Measurements from ENCODE around the gene DOK5.

Gene DOK5

DNA sequence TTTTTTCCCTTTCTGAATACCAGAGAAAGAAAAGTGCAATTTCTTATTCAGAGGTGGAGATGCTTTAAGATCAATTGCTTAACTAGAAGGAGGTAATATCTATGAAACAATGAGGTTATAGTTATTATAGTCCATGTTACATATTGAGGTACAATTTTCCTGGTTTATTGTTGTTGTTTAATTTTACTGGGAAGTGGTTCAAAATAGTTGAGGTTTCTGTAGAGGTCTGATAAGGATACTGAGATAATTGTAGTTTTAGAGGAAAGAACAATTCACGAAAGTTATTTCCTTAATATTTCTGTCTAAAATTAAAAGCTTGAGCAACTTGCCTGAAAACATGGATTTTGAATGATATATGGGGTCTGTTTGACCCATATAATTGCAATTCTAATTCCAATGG is 51.4 kb downstream of the DOK5 start:
- H3K27me3 ChIP-seq (replicated peaks; ENCODE audit: control insufficient read depth, insufficient read depth, low read length) = no peaks in the 10 kb centered on the region
- H3K4me3 ChIP-seq (replicated peaks; ENCODE audit: low read depth, low read length) = no peak overlapping the region
- H3K36me3 ChIP-seq (ENCODE audit: control insufficient read depth, insufficient read depth, low read length) = no peaks in the 10 kb centered on the region
- TF ChIP-seq, protein P1, sequence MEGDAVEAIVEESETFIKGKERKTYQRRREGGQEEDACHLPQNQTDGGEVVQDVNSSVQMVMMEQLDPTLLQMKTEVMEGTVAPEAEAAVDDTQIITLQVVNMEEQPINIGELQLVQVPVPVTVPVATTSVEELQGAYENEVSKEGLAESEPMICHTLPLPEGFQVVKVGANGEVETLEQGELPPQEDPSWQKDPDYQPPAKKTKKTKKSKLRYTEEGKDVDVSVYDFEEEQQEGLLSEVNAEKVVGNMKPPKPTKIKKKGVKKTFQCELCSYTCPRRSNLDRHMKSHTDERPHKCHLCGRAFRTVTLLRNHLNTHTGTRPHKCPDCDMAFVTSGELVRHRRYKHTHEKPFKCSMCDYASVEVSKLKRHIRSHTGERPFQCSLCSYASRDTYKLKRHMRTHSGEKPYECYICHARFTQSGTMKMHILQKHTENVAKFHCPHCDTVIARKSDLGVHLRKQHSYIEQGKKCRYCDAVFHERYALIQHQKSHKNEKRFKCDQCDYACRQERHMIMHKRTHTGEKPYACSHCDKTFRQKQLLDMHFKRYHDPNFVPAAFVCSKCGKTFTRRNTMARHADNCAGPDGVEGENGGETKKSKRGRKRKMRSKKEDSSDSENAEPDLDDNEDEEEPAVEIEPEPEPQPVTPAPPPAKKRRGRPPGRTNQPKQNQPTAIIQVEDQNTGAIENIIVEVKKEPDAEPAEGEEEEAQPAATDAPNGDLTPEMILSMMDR (IDR thresholded peaks at IDR 0.05; ENCODE audit: insufficient read depth, low read length, poor library complexity, severe bottlenecking) = no peak
- no peak for DNase-seq (ENCODE audit: extremely low read depth, insufficient read length)

DNA sequence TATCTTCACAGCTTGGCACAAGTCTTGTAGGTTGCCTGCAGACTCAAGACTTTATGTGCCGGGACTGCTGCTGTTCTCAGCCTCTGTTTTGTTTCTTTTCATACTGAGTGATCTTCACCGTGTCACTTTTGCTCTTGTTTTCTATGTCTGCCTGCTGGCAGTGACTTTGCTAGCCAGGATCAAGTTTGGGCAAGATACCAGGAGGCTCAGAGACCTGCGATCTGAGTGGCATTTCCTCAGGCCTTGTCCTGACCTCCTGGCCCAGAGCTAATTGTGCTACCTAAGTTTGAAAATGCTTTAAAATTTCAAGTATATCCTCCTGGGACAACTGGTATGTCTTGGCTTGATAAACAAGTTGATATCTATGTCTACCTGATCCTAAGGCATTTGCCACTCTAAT is 57.2 kb downstream of the DOK5 start:
- TF ChIP-seq, protein P1 (IDR thresholded peaks at IDR 0.05; ENCODE audit: insufficient read depth, low read length, poor library complexity, severe bottlenecking) = no peak
- Histone ChIP-seq H3K36me3 (ENCODE audit: control insufficient read depth, insufficient read depth, low read length) (no peaks in the 10 kb centered on the region), H3K4me3 (replicated peaks; ENCODE audit: low read depth, low read length) (no peak overlapping the region), H3K27me3 (replicated peaks; ENCODE audit: control insufficient read depth, insufficient read depth, low read length) (no peaks in the 10 kb centered on the region)
- DNase-seq (ENCODE audit: extremely low read depth, insufficient read length) = no peak

DNA sequence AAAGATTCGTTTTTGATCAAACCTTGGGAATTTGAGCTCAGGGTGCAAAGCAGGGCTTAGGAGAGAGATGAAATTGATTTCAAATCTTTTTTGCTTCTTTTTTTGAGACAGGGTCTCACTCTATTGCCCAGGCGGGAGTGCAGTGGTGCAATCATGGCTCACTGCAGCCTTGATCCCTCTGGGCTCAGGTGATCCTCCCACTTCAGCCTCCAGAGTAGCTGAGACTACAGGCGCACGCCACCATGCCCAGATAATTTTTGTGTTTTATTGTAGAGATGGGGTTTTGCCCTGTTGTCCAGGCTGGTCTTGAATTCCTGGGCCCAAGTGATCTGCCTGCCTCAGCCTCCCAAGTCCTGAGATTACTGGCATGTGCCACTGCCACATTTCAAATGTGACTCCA is 58.7 kb downstream of the DOK5 start:
- no peaks in the 10 kb centered on the region for H3K27me3 ChIP-seq (replicated peaks; ENCODE audit: control insufficient read depth, insufficient read depth, low read length)
- DNase-seq (ENCODE audit: extremely low read depth, insufficient read length) = no peak
- no peak overlapping the region for H3K4me3 ChIP-seq (replicated peaks; ENCODE audit: low read depth, low read length)
- H3K36me3 ChIP-seq (ENCODE audit: control insufficient read depth, insufficient read depth, low read length) = no peaks in the 10 kb centered on the region
- TF ChIP-seq, protein P1 (IDR thresholded peaks at IDR 0.05; ENCODE audit: insufficient read depth, low read length, poor library complexity, severe bottlenecking) = no peak

DNA sequence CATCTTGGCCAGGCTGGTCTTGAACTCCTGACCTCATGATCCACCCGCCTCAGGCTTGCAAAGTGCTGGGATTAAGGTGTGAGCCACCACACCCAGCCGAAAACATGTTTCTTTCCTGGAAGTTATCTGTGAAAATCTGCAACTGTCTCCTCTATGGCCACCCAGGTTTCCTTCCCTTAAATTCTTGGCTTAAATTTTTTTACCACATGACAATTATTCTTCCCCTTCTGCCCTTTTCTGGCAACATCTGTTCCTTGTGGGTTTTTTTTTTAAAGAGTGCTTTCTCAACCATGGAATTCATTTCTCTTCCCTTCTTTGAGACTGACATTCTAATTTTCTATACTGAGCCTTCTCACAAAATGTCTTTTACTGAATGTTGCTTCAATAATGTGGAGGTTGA is 59.6 kb downstream of the DOK5 start:
- DNase-seq (ENCODE audit: extremely low read depth, insufficient read length) = no peak
- TF ChIP-seq, protein P1 (IDR thresholded peaks at IDR 0.05; ENCODE audit: insufficient read depth, low read length, poor library complexity, severe bottlenecking) = no peak
- Histone ChIP-seq H3K27me3 (replicated peaks; ENCODE audit: control insufficient read depth, insufficient read depth, low read length) (no peaks in the 10 kb centered on the region), H3K36me3 (ENCODE audit: control insufficient read depth, insufficient read depth, low read length) (no peaks in the 10 kb centered on the region), H3K4me3 (replicated peaks; ENCODE audit: low read depth, low read length) (no peak overlapping the region)

DNA sequence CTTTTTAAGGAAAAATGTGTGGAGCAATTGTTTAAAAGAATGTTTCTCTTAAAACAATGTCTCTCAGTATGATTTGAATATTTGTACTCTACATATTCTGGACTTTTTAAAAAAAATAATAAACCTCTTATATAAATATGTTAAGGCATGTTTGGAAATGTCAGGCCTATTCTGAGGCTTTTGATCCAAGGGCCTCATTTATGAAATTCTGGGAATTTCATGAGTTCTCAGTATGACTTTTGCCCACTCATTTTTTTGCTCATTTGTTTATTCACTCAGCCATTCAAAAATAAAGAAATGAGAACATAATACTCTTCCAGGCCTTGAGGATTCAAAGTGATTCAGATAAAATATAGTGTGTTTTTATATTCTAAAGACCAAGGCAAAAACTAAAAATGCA is 60.4 kb downstream of the DOK5 start:
- no peaks in the 10 kb centered on the region for H3K27me3 ChIP-seq (replicated peaks; ENCODE audit: control insufficient read depth, insufficient read depth, low read length)
- no peak for DNase-seq (ENCODE audit: extremely low read depth, insufficient read length)
- H3K36me3 ChIP-seq (ENCODE audit: control insufficient read depth, insufficient read depth, low read length) = no peaks in the 10 kb centered on the region
- TF ChIP-seq, protein P1 (IDR thresholded peaks at IDR 0.05; ENCODE audit: insufficient read depth, low read length, poor library complexity, severe bottlenecking) = no peak
- no peak overlapping the region for H3K4me3 ChIP-seq (replicated peaks; ENCODE audit: low read depth, low read length)

DNA sequence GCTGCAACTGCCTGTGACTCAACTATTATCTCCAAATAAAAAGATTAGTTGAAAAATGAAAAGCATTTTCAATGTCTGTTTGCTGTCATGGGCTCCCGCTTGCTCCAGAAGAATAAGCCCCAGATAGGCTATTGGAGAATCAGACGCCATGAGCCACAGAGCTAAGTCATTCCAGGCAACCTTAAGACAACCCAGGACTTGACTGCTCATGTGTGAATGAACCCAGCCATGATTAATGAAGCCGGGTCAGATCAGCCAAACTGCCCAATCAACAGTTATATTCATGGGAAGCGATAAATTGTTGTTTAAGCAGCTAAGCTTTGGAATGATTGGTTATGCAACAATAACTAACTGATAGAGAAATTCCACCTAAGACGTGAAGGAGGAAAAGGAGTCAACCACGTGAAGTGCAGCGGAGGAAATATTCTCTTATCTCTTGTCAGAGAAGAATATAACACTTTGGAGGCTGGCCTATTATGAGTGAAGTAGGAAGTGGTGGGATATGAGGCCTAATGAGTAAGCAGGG is 64.2 kb downstream of the DOK5 start:
- no peaks in the 10 kb centered on the region for H3K27me3 ChIP-seq (replicated peaks; ENCODE audit: control insufficient read depth, insufficient read depth, low read length)
- no peak for DNase-seq (ENCODE audit: extremely low read depth, insufficient read length)
- H3K4me3 ChIP-seq (replicated peaks; ENCODE audit: low read depth, low read length) = no peak overlapping the region
- TF ChIP-seq, protein P1 (IDR thresholded peaks at IDR 0.05; ENCODE audit: insufficient read depth, low read length, poor library complexity, severe bottlenecking) = no peak
- H3K36me3 ChIP-seq (ENCODE audit: control insufficient read depth, insufficient read depth, low read length) = no peaks in the 10 kb centered on the region
